ENCODE results near the gene DUSP11. TPM values are rescaled to one million over a fixed set of nuclear protein-coding genes. Genes with fewer than 3 reads are reported as not detected.

Gene DUSP11
- total and polyA plus RNA-seq, 12 donors, result 7.9 to 12.9 (median 10.8) TPM

DNA sequence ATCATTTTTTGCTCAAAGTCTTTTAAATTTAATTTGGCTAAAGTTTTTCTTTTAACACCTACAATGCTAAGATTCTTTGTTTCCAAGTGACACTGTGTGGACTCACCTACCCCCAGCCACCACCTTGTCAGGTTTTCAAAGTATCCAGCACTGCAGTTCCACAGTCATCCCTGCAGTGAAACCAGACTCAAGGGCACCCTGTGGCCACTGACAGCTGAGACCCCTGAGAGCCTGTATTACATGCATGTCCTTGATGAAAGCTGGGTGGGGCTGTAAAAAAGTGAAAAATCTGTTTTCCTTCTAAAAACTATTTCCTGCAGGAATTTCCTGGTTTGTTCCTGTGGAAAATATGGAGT is 62.7 kb downstream of the DUSP11 start:
- no peaks in the 10 kb centered on the region for H3K27me3 ChIP-seq
- H3K9me3 ChIP-seq, result peaks cover 0 to 17% (median 0%) of the 10 kb centered on the region in 11 donors
- DNase-seq, result no peak
- H3K4me3 ChIP-seq, result peak overlapping the region in 1 of 10 donors; percentile 22
- no peak for TF ChIP-seq CTCF (IDR thresholded peaks at IDR 0.05)
- no peaks in the 10 kb centered on the region for H3K36me3 ChIP-seq
- intact Hi-C loops (cut with DNase I), result no loop called here
- ATAC-seq, result no peak
- peaks cover 0 to 21% (median 0%) of the 10 kb centered on the region in 9 donors for H3K4me1 ChIP-seq
- peak overlapping the region in 1 of 10 donors; percentile 71 for H3K27ac ChIP-seq

- Histone ChIP-seq H3K27me3 (no peaks in the 10 kb centered on the region), H3K27ac (peak overlapping the region in 6 of 10 donors; percentile 7 to 71 (median 18)), H3K9me3 (peaks cover 0 to 17% (median 0%) of the 10 kb centered on the region in 11 donors), H3K4me1 (peaks cover 0 to 21% (median 0%) of the 10 kb centered on the region in 9 donors), H3K4me3 (peak overlapping the region in 3 of 10 donors; percentile 4 to 22 (median 7)), H3K36me3 (no peaks in the 10 kb centered on the region)
- ATAC-seq (peak in 6 of 8 donors; percentile 46 to 69 (median 64)), DNase-seq (no peak)
- no peak for TF ChIP-seq CTCF (IDR thresholded peaks at IDR 0.05)
- intact Hi-C loops (cut with DNase I), result no loop called here
- 29 to 52% methylated on average over 8 of the region's 8 CpGs for WGBS, 2 donors
These were observed 63.2 kb downstream of the DUSP11 start for GRCh38 chr2:73716543-73717250.

GRCh38 chr2:73714091-73714490 is 65.8 kb downstream of the DUSP11 start:
- 82 to 91% methylated on average over 2 of the region's 2 CpGs for WGBS, 2 donors
- peaks cover 0 to 21% (median 0%) of the 10 kb centered on the region in 9 donors for H3K4me1 ChIP-seq
- TF ChIP-seq CTCF (IDR thresholded peaks at IDR 0.05), result no peak
- intact Hi-C loops (cut with DNase I), result no loop called here
- no peak overlapping the region for H3K4me3 ChIP-seq
- H3K9me3 ChIP-seq, result peaks cover 0 to 17% (median 0%) of the 10 kb centered on the region in 11 donors
- H3K36me3 ChIP-seq, result no peaks in the 10 kb centered on the region
- DNase-seq (no peak), ATAC-seq (no peak)
- no peak overlapping the region for H3K27ac ChIP-seq
- H3K27me3 ChIP-seq, result peaks cover 0 to 7% (median 0%) of the 10 kb centered on the region in 7 donors

Other genes with a start within 250 kb of the DUSP11 start
- not detected for gene NAT8, start 137.7 kb downstream of the DUSP11 start, total RNA-seq
- not detected for gene NAT8, start 137.7 kb downstream of the DUSP11 start, polyA plus RNA-seq
- gene TPRKB, start 42.8 kb downstream of the DUSP11 start, total RNA-seq, result 10 to 100 TPM; 17.1 to 42.3 (median 20.7) TPM
- gene TPRKB, start 42.8 kb downstream of the DUSP11 start, polyA plus RNA-seq, result 10 to 100 TPM; 66.4 to 83.2 TPM
- gene C2orf78, start 4.1 kb upstream of the DUSP11 start, total RNA-seq, result not detected
- not detected for gene C2orf78, start 4.1 kb upstream of the DUSP11 start, polyA plus RNA-seq
- 10 to 100 TPM; 24.6 to 37.5 (median 33.0) TPM for gene STAMBP, start 48.9 kb upstream of the DUSP11 start, total RNA-seq
- gene STAMBP, start 48.9 kb upstream of the DUSP11 start, polyA plus RNA-seq, result 10 to 100 TPM; 12.1 to 24.4 TPM
- gene ACTG2, start 112.9 kb upstream of the DUSP11 start, total RNA-seq, result 1 to 10 TPM in 6 of 10 donors, under 1 TPM in 4; 0.52 to 3.7 (median 1.4) TPM
- gene ACTG2, start 112.9 kb upstream of the DUSP11 start, polyA plus RNA-seq, result 10 to 100 TPM in 1 of 2 donors, 1 to 10 TPM in 1; 5.6 to 44.1 TPM
- gene DGUOK, start 146.8 kb upstream of the DUSP11 start, total RNA-seq, result 10 to 100 TPM; 18.7 to 29.4 (median 22.6) TPM
- 10 to 100 TPM; 38.7 to 56.2 TPM for gene DGUOK, start 146.8 kb upstream of the DUSP11 start, polyA plus RNA-seq
- gene TET3, start 204.8 kb upstream of the DUSP11 start, total RNA-seq, result 1 to 10 TPM; 2.1 to 8.0 (median 2.9) TPM
- 1 to 10 TPM; 1.1 to 1.3 TPM for gene TET3, start 204.8 kb upstream of the DUSP11 start, polyA plus RNA-seq